Mesothelial cell of epicardium (in vitro differentiated cells): Measurements from ENCODE around the gene DICER1. TPM values are rescaled to one million over a fixed set of nuclear protein-coding genes. Genes with fewer than 3 reads are reported as not detected.
"Not testable (repeated sequence)": the region's sequence is repeated elsewhere in the genome, so short reads cannot be mapped to it uniquely, and the experiment has no call there.

ENCODE experiments used
- DNase-seq, 2 experiments: peaks; one replicate each; pipeline ENCODE4 v3.0.0; 2021; ENCODE audit warnings: low spot score in 2 of 2; ENCODE audit not compliant: unreplicated experiment in 2 of 2
- H3K27ac Mint-ChIP-seq: 2 replicates; pipeline ENCODE4 v1.8.0; 2021; ENCODE audit warnings: mixed read lengths
- H3K27me3 Mint-ChIP-seq: 2 replicates; pipeline ENCODE4 v1.8.0; 2021; ENCODE audit warnings: low read depth, mixed read lengths
- H3K36me3 Mint-ChIP-seq: 2 replicates; pipeline ENCODE4 v1.8.0; 2021; ENCODE audit warnings: mixed read lengths
- H3K4me1 Mint-ChIP-seq: 2 replicates; pipeline ENCODE4 v1.8.0; 2021; ENCODE audit warnings: mixed read lengths
- H3K4me3 Mint-ChIP-seq: 2 replicates; pipeline ENCODE4 v1.8.0; 2021; ENCODE audit warnings: mild to moderate bottlenecking, moderate library complexity, mixed read lengths
- H3K9me3 Mint-ChIP-seq: 2 replicates; pipeline ENCODE4 v1.8.0; 2021; ENCODE audit warnings: mixed read lengths
- CTCF ChIP-seq: fragments of 200-600 bp; sonication (generic); IDR thresholded peaks from one replicate; pipeline ENCODE4 v1.5.0; 2021; ENCODE audit warnings: antibody characterized with exemption; ENCODE audit not compliant: unreplicated experiment
- total RNA-seq: library from RNA; stranded (reverse); gene quantifications from 3 replicates; pipeline ENCODE4 v1.2.1, GENCODE V29; 2021

DICER1 gene
- total RNA-seq, 1 donor from 2014 or later = 148 TPM

DNA sequence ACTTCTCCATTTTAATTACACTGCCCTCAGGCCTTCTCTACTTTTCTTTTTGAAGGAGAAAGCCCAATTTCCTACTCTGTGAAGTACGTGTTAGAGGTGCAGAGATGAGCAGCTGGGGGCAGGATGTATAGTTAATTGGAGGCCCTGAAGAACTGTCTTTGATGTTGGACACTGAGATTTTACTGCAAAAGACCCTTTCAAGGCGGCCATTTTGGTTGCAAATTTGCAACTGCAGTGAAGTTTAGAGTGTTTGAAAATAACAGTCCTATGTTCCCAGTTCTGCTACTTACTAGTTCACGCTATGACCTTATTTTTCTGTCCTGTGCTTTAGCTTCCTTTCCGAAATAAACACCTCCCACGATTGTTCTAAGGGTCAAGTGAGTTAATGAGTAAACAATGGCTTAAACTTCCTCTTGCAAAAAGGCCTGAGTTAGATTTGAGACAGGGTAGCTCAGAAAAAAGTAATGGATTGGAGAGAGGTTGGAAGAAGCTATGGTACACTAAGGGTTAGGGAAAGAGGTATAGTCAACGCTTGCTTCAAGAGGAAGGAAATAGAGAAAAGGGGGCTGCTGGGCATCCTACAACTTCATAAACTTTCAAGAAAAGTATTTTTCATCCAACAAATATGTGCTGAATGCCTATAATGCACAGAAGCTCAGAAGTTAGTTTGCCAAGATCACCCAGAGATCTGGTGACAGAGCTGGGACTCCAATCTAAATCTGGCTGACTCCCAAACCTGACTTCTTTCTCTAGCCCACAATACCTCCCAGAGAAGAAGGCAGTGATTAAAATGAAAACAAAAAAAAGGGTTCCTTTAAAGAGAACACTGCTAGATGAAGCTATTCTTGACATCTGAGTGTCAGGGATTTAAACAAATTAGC, 26.4 kb upstream of the DICER1 start:
- Mint-ChIP-seq H3K27me3 (no peaks in the 10 kb centered on the region), H3K36me3 (peaks cover 46% of the 10 kb centered on the region), H3K4me1 (peaks cover 15% of the 10 kb centered on the region), H3K9me3 (peaks cover 8% of the 10 kb centered on the region), H3K4me3 (no peak overlapping the region), H3K27ac (no peak overlapping the region)
- TF ChIP-seq CTCF = no peak
- no peak for DNase-seq

- no peak for TF ChIP-seq CTCF
- no peak overlapping the region for H3K4me3 Mint-ChIP-seq
- peaks cover 2% of the 10 kb centered on the region for H3K9me3 Mint-ChIP-seq
- no peaks in the 10 kb centered on the region for H3K27me3 Mint-ChIP-seq
- peaks cover 15% of the 10 kb centered on the region for H3K4me1 Mint-ChIP-seq
- DNase-seq = no peak
- H3K36me3 Mint-ChIP-seq = peaks cover 41% of the 10 kb centered on the region
- no peak overlapping the region for H3K27ac Mint-ChIP-seq
Observed at GRCh38 chr14:95183082-95183481, 25.8 kb upstream of the DICER1 start.

DNA sequence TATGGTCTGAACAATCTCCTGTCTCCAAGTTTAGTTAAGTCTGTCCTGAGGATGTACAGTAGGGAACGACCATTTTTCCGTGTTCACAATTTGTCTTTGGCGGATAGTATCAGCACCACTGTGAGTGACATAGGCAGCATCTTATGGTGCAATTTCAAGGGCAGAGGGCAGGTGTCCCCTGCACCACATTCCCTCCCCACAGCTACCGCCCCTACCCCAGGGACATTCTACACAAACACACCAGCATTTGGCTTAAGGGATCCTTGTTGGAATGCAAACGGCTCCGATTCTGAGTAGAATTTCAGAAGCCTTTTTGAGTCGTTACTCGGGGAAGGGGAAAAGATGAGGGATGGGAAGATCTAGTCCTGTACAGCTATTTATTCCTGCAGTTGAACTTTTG, 25.1 kb upstream of the DICER1 start:
- peaks cover 15% of the 10 kb centered on the region for H3K4me1 Mint-ChIP-seq
- peaks cover 3% of the 10 kb centered on the region for H3K9me3 Mint-ChIP-seq
- no peaks in the 10 kb centered on the region for H3K27me3 Mint-ChIP-seq
- DNase-seq = no peak
- no peak for TF ChIP-seq CTCF
- H3K4me3 Mint-ChIP-seq = no peak overlapping the region
- H3K36me3 Mint-ChIP-seq = peaks cover 37% of the 10 kb centered on the region
- H3K27ac Mint-ChIP-seq = no peak overlapping the region

DNA sequence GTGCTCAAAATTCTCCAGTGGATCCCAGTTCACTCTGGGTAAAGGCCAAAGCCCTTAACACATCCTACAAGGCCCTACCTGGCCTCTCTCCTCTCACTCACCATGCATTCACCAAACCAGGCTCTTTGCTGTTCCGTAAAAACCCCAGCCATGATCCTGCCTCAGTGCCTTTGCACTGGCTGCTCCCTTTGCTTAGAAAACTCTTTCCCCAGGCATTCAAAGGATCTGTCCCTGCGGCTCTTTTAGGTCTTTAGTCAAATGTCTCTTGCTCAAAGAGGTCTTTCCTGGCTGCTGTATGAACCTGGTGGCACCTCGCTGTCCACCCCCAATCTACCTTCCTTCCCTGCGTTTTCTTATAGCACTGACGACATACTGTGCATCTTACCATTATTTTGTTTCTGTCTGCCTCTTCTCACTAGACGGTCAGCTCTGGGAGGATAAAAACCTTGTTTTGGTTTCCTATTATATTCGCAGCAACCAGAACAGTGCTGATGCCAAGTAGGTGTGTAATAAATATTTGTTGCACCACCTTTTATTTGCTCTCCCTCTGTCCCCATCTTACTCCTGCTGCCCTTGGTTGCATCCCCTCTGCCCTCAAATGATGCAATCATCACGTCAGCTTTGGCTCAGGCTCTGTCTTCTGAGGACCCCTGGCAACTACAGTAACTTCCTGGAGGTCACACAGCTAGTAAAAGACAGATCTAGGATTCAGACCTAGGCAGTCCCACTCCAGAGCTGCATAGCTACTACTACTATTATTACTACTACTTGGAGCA, 23.8 kb upstream of the DICER1 start:
- no peaks in the 10 kb centered on the region for H3K27me3 Mint-ChIP-seq
- peaks cover 3% of the 10 kb centered on the region for H3K9me3 Mint-ChIP-seq
- H3K36me3 Mint-ChIP-seq = peaks cover 30% of the 10 kb centered on the region
- TF ChIP-seq CTCF = no peak
- H3K4me1 Mint-ChIP-seq = peaks cover 14% of the 10 kb centered on the region
- no peak overlapping the region for H3K4me3 Mint-ChIP-seq
- no peak for DNase-seq
- no peak overlapping the region for H3K27ac Mint-ChIP-seq

DNA sequence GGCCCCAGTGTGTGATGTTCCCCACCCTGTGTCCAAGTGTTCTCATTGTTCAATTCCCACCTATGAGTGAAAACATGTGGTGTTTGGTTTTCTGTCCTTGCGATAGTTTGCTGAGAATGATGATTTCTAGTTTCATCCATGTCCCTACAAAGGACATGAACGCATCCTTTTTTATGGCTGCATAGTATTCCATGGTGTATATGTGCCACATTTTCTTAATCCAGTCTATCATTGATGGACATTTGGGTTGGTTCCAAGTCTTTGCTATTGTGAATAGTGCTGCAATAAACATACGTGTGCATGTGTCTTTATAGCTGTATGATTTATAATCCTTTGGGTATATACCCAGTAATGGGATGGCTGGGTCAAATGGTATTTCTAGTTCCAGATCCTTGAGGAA, 18.3 kb upstream of the DICER1 start:
- not testable (repeated sequence) for H3K27me3 Mint-ChIP-seq, H3K9me3 Mint-ChIP-seq, H3K27ac Mint-ChIP-seq, DNase-seq, H3K4me3 Mint-ChIP-seq, H3K4me1 Mint-ChIP-seq
- H3K36me3 Mint-ChIP-seq = peaks cover 15% of the 10 kb centered on the region
